ENCODE measurements around the gene DLGAP3. TPM values are rescaled to one million over a fixed set of nuclear protein-coding genes. Genes with fewer than 3 reads are reported as not detected.

DLGAP3 gene
- total RNA-seq, 1 experiment from 2014 or later: 0.27 TPM

DNA sequence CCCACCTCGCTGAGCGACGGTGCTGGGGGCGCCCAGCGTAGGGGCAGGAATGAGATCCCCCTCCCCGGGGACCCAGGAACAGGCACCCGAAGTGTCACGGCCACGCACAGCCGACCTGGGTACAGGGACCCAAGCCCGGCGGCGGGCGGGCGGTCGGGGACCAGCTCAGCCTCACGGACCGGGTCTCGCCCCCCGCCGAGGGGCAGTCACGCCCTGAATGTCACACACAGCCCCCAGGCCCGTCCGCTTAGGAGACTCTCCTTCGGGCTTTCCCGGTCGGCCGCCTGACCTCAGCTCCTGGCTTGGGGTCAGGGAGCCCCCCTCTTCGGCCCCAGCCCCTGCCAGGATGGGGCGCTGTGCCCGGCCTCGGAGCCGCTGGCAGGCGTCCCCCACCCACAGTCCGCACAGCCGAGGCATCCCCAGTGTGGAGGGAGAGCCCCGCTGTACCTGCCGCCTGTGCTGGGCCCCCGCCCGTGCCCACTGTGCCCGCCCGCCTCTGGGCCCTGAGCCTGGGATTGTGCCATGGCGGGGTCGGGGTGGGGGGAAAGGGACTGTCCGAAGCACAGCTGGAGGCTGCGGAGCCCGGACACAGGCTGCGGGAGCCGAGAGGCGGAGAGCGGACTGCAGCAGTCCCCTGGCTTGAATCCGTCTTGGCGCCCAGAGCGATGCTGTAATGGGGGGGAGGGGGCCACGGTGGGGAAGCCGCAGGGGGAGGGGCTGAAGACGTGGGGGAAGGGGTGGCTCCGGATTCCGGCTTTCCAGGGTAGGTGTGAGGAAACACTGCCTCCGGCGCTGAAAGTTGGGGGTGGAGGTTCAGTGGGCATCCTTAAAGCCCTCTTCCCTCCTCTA is 627 bp upstream of the DLGAP3 start:
- Histone ChIP-seq H3K79me2 (ENCODE audit: insufficient read depth, low read length) (no peaks in the 10 kb centered on the region), H3K27me3 (ENCODE audit: insufficient read depth, low read length) (peaks cover 9% of the 10 kb centered on the region; the same call in 1 of the 2 replicates), H3K4me1 (ENCODE audit: control insufficient read depth in 1 of 2, insufficient read depth in 2 of 2, low read length in 2 of 2) (no peaks in the 10 kb centered on the region), H3K27ac (ENCODE audit: low read depth, low read length) (no peak overlapping the region), H3K4me3 (replicated peaks in 1 of 2; ENCODE audit: low read depth in 1 of 2, low read length in 2 of 2) (no peak overlapping the region), H3K9me2 (ENCODE audit: insufficient read depth) (no peaks in the 10 kb centered on the region), H3K9ac (ENCODE audit: low read length) (no peak overlapping the region), H3K36me3 (ENCODE audit: control insufficient read depth in 1 of 2, insufficient read depth in 2 of 2, low read length in 2 of 2) (no peaks in the 10 kb centered on the region), H3K9me3 (ENCODE audit: control insufficient read depth in 1 of 2, insufficient read depth in 1 of 2, low read depth in 1 of 2, low read length in 2 of 2) (no peaks in the 10 kb centered on the region), H4K20me1 (ENCODE audit: insufficient read depth) (no peaks in the 10 kb centered on the region), H3K4me2 (ENCODE audit: low read length) (no peak overlapping the region), H2AFZ (ENCODE audit: low read depth, low read length, poor library complexity, severe bottlenecking) (no peak overlapping the region)
- ChIA-PET RAD21 (ENCODE audit: low non-redundant PET in 1 of 2, low total read pairs in 2 of 2, uncharacterized antibody in 2 of 2, unreplicated experiment in 2 of 2) (no interaction called here), CTCF (no interaction called here), POLR2A (no interaction called here)
- no TSS peak for BruUV-seq (replicated peaks)
- intact Hi-C loops (cut with micrococcal nuclease): no loop called here
- TF ChIP-seq EZH2phosphoT487 (IDR thresholded peaks at IDR 0.05; ENCODE audit: borderline replicate concordance) (no peak), TCF7L2 (IDR thresholded peaks at IDR 0.05; ENCODE audit: borderline replicate concordance, extremely low read depth, insufficient read depth, insufficient read length) (no peak), ZFX (IDR thresholded peaks at IDR 0.05) (no peak), ZNF274 (IDR thresholded peaks at IDR 0.05; ENCODE audit: low read depth, low read length) (no peak), POLR2AphosphoS5 (IDR thresholded peaks at IDR 0.05; ENCODE audit: low read depth, low read length) (no peak), FOSL1 (IDR thresholded peaks at IDR 0.05; ENCODE audit: low read depth) (no peak), JUND (IDR thresholded peaks at IDR 0.05) (no peak), RAD21 (IDR thresholded peaks at IDR 0.05; ENCODE audit: low read depth) (no peak), SIN3A (IDR thresholded peaks at IDR 0.05; ENCODE audit: low read depth) (no peak), SRF (IDR thresholded peaks at IDR 0.05; ENCODE audit: low read depth) (no peak)
- TF ChIP-seq, protein P1, sequence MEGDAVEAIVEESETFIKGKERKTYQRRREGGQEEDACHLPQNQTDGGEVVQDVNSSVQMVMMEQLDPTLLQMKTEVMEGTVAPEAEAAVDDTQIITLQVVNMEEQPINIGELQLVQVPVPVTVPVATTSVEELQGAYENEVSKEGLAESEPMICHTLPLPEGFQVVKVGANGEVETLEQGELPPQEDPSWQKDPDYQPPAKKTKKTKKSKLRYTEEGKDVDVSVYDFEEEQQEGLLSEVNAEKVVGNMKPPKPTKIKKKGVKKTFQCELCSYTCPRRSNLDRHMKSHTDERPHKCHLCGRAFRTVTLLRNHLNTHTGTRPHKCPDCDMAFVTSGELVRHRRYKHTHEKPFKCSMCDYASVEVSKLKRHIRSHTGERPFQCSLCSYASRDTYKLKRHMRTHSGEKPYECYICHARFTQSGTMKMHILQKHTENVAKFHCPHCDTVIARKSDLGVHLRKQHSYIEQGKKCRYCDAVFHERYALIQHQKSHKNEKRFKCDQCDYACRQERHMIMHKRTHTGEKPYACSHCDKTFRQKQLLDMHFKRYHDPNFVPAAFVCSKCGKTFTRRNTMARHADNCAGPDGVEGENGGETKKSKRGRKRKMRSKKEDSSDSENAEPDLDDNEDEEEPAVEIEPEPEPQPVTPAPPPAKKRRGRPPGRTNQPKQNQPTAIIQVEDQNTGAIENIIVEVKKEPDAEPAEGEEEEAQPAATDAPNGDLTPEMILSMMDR (IDR thresholded peaks at IDR 0.05 in 2 of 3, conservative IDR thresholded peaks at IDR 0.05 in 1 of 3; ENCODE audit: borderline replicate concordance in 1 of 3, insufficient read depth in 1 of 3, low read depth in 2 of 3, low read length in 2 of 3): no peak
- ATAC-seq (no peak), DNase-seq (ENCODE audit: low read depth, low spot score) (no peak)

Data from HCT116 (cell line).